ENCODE measurements around the gene UBE2G2.

- TF ChIP-seq POLR2A (IDR thresholded peaks at IDR 0.05) (no peak), POLR2AphosphoS5 (IDR thresholded peaks at IDR 0.05) (no peak)
These were observed 49.6 kb downstream of the UBE2G2 start for GRCh38 chr21:44751799-44752636.
